Nephron (organoid): ENCODE data around the gene FAM184A.
"Not testable (repeated sequence)": the region's sequence is repeated elsewhere in the genome, so short reads cannot be mapped to it uniquely, and the experiment has no call there.

Experiments
- H3K27ac Mint-ChIP-seq, 3 experiments: 2 replicates each; pipeline ENCODE4 v1.8.0; 2020; ENCODE audit warnings: mixed read lengths in 3 of 3, mild to moderate bottlenecking in 2 of 3, moderate library complexity in 1 of 3
- H3K27me3 Mint-ChIP-seq: 2 replicates; pipeline ENCODE4 v1.8.0; 2021; ENCODE audit warnings: low read depth, mild to moderate bottlenecking, moderate library complexity, mixed read lengths
- H3K36me3 Mint-ChIP-seq: 2 replicates; pipeline ENCODE4 v1.8.0; 2020; ENCODE audit warnings: low read depth, mixed read lengths
- H3K4me1 Mint-ChIP-seq: 2 replicates; pipeline ENCODE4 v1.8.0; 2020; ENCODE audit warnings: mixed read lengths
- H3K4me3 Mint-ChIP-seq, 3 experiments: 2 replicates each; pipeline ENCODE4 v1.8.0; 2020; ENCODE audit warnings: mild to moderate bottlenecking in 3 of 3, mixed read lengths in 3 of 3, moderate library complexity in 2 of 3
- H3K9me3 Mint-ChIP-seq: 2 replicates; pipeline ENCODE4 v1.8.0; 2020; ENCODE audit warnings: mixed read lengths
- TF ChIP-seq, protein P1 (sequence below), 3 experiments: fragments of 200-600 bp; sonication (generic); IDR thresholded peaks; one replicate each; pipeline ENCODE4 v1.5.0; 2021; ENCODE audit warnings: antibody characterized with exemption in 3 of 3; ENCODE audit not compliant: unreplicated experiment in 3 of 3

The FAM184A gene

GRCh38 chr6:119124079-119124824 lies 45.8 kb upstream of the FAM184A start:
- Mint-ChIP-seq H3K27ac (no peak overlapping the region), H3K36me3 (no peaks in the 10 kb centered on the region), H3K9me3 (peaks cover 5% of the 10 kb centered on the region), H3K4me1 (peaks cover 3% of the 10 kb centered on the region), H3K27me3 (peaks cover 6% of the 10 kb centered on the region), H3K4me3 (no peak overlapping the region)
- TF ChIP-seq, protein P1, sequence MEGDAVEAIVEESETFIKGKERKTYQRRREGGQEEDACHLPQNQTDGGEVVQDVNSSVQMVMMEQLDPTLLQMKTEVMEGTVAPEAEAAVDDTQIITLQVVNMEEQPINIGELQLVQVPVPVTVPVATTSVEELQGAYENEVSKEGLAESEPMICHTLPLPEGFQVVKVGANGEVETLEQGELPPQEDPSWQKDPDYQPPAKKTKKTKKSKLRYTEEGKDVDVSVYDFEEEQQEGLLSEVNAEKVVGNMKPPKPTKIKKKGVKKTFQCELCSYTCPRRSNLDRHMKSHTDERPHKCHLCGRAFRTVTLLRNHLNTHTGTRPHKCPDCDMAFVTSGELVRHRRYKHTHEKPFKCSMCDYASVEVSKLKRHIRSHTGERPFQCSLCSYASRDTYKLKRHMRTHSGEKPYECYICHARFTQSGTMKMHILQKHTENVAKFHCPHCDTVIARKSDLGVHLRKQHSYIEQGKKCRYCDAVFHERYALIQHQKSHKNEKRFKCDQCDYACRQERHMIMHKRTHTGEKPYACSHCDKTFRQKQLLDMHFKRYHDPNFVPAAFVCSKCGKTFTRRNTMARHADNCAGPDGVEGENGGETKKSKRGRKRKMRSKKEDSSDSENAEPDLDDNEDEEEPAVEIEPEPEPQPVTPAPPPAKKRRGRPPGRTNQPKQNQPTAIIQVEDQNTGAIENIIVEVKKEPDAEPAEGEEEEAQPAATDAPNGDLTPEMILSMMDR (IDR thresholded peaks at IDR 0.05; ENCODE audit: unreplicated experiment in 3 of 3) = no peak

GRCh38 chr6:119122336-119122735 lies 43.9 kb upstream of the FAM184A start:
- Mint-ChIP-seq H3K27ac (no peak overlapping the region), H3K4me3 (no peak overlapping the region), H3K4me1 (no peaks in the 10 kb centered on the region), H3K27me3 (peaks cover 7% of the 10 kb centered on the region), H3K36me3 (no peaks in the 10 kb centered on the region), H3K9me3 (peaks cover 5% of the 10 kb centered on the region)
- TF ChIP-seq, protein P1 (IDR thresholded peaks at IDR 0.05; ENCODE audit: unreplicated experiment in 3 of 3) = no peak

GRCh38 chr6:119121367-119121766 lies 42.9 kb upstream of the FAM184A start:
- no peaks in the 10 kb centered on the region for H3K9me3 Mint-ChIP-seq
- TF ChIP-seq, protein P1 (IDR thresholded peaks at IDR 0.05; ENCODE audit: unreplicated experiment in 3 of 3) = no peak
- H3K36me3 Mint-ChIP-seq = no peaks in the 10 kb centered on the region
- H3K27ac Mint-ChIP-seq = no peak overlapping the region
- no peak overlapping the region for H3K4me3 Mint-ChIP-seq
- peaks cover 7% of the 10 kb centered on the region for H3K27me3 Mint-ChIP-seq
- H3K4me1 Mint-ChIP-seq = no peaks in the 10 kb centered on the region

- Mint-ChIP-seq H3K4me3 (no peak overlapping the region), H3K27me3 (peaks cover 7% of the 10 kb centered on the region), H3K4me1 (no peaks in the 10 kb centered on the region), H3K27ac (no peak overlapping the region), H3K36me3 (no peaks in the 10 kb centered on the region), H3K9me3 (no peaks in the 10 kb centered on the region)
- TF ChIP-seq, protein P1 (IDR thresholded peaks at IDR 0.05; ENCODE audit: unreplicated experiment in 3 of 3) = no peak
These were observed 41.5 kb upstream of the FAM184A start for GRCh38 chr6:119119989-119120388.

GRCh38 chr6:119119062-119119461 lies 40.6 kb upstream of the FAM184A start:
- H3K4me3 Mint-ChIP-seq, H3K9me3 Mint-ChIP-seq, H3K27me3 Mint-ChIP-seq, H3K27ac Mint-ChIP-seq, H3K4me1 Mint-ChIP-seq, H3K36me3 Mint-ChIP-seq: not testable (repeated sequence)

- H3K27ac Mint-ChIP-seq = no peak overlapping the region
- TF ChIP-seq, protein P1 (IDR thresholded peaks at IDR 0.05; ENCODE audit: unreplicated experiment in 3 of 3) = no peak
- H3K36me3 Mint-ChIP-seq = no peaks in the 10 kb centered on the region
- no peaks in the 10 kb centered on the region for H3K9me3 Mint-ChIP-seq
- H3K4me3 Mint-ChIP-seq = no peak overlapping the region
- no peaks in the 10 kb centered on the region for H3K4me1 Mint-ChIP-seq
- H3K27me3 Mint-ChIP-seq = peaks cover 7% of the 10 kb centered on the region
These were observed 38.3 kb upstream of the FAM184A start for GRCh38 chr6:119116712-119117281.
